Smooth muscle cell (in vitro differentiated cells): ENCODE measurements around the gene CSTB. TPM values are rescaled to one million over a fixed set of nuclear protein-coding genes. Genes with fewer than 3 reads are reported as not detected.

Source experiments
- DNase-seq: peaks from one replicate; lab custom pipeline; 2025; ENCODE audit not compliant: unreplicated experiment; lab: John Stamatoyannopoulos, UW
- H2AFZ ChIP-seq: fragments of 200-600 bp; sonication (generic); 2 replicates; pipeline ENCODE4 v1.6.0; 2016; ENCODE audit warnings: antibody characterized with exemption, low read depth, mild to moderate bottlenecking
- H3F3A ChIP-seq: fragments of 200-600 bp; sonication (generic); 2 replicates; pipeline ENCODE4 v1.6.0; 2017; ENCODE audit warnings: antibody characterized with exemption, low read depth
- H3K27ac ChIP-seq: fragments of 200-600 bp; sonication (generic); 2 replicates; pipeline ENCODE4 v1.5.1; 2016; ENCODE audit warnings: low read depth, mild to moderate bottlenecking
- H3K27me3 ChIP-seq: fragments of 200-600 bp; sonication (generic); 2 replicates; pipeline ENCODE4 v1.6.1; 2016; ENCODE audit warnings: low read depth, mild to moderate bottlenecking
- H3K36me3 ChIP-seq: fragments of 200-600 bp; sonication (generic); 2 replicates; pipeline ENCODE4 v1.5.1; 2016; ENCODE audit warnings: low read depth
- H3K4me1 ChIP-seq: fragments of 200-600 bp; sonication (generic); 2 replicates; pipeline ENCODE4 v1.5.1; 2016; ENCODE audit warnings: low read depth
- H3K4me2 ChIP-seq: fragments of 200-600 bp; sonication (generic); 2 replicates; pipeline ENCODE4 v1.6.0; 2016; ENCODE audit warnings: mild to moderate bottlenecking
- H3K4me3 ChIP-seq: fragments of 200-600 bp; sonication (generic); 2 replicates; pipeline ENCODE4 v1.5.1; 2016; ENCODE audit warnings: mild to moderate bottlenecking
- H3K79me2 ChIP-seq: fragments of 200-600 bp; sonication (generic); 2 replicates; pipeline ENCODE4 v1.6.0; 2016; ENCODE audit warnings: low read depth, mild to moderate bottlenecking
- H3K9ac ChIP-seq: fragments of 200-600 bp; sonication (generic); 2 replicates; pipeline ENCODE4 v1.6.0; 2016; ENCODE audit warnings: low read depth
- H3K9me3 ChIP-seq: fragments of 200-600 bp; sonication (generic); replicated peaks from 2 replicates; pipeline ENCODE4 v1.5.1; 2016; ENCODE audit warnings: low read depth
- H4K20me1 ChIP-seq: fragments of 200-600 bp; sonication (generic); 2 replicates; pipeline ENCODE4 v1.6.0; 2016; ENCODE audit warnings: low read depth
- CTCF ChIP-seq: fragments of 200-600 bp; sonication (generic); IDR thresholded peaks from 2 replicates; pipeline ENCODE4 v1.5.1; 2017; ENCODE audit warnings: borderline replicate concordance, mild to moderate bottlenecking, antibody characterized with exemption; ENCODE audit not compliant: insufficient read depth, poor library complexity, severe bottlenecking
- WGBS: methylation state at CpG from one replicate; pipeline ENCODE4 v1.1.7; 2016; ENCODE audit warnings: low lambda C conversion rate; 5-methylcytosine and 5-hydroxymethylcytosine counted together
- polyA plus RNA-seq: library from polyadenylated mRNA; unstranded; fragments of >200 nt; fragmentation: Nextera tagmentation; extraction: Ambion mirVana; gene quantifications from 2 replicates; pipeline ENCODE4 v1.2.1, GENCODE V29; 2016
- total RNA-seq: library from RNA; depleted of rRNA; stranded (reverse); fragments of >200 nt; gene quantifications from 2 replicates; pipeline ENCODE4 v1.2.3, GENCODE V29; 2014

Gene CSTB
- total and polyA plus RNA-seq, 2 experiments from 2014 or later: 29.9 to 74.0 TPM

GRCh38 chr21:43792406-43792805, 16.3 kb upstream of the CSTB start:
- Histone ChIP-seq H3K36me3 (no peaks in the 10 kb centered on the region), H3K9me3 (no peaks in the 10 kb centered on the region), H3K27me3 (no peaks in the 10 kb centered on the region), H2AFZ (no peak overlapping the region), H3F3A (no peaks in the 10 kb centered on the region), H3K4me2 (no peak overlapping the region), H3K27ac (no peak overlapping the region), H4K20me1 (peaks cover 8% of the 10 kb centered on the region), H3K79me2 (peaks cover 36% of the 10 kb centered on the region), H3K4me1 (peaks cover 10% of the 10 kb centered on the region), H3K4me3 (no peak overlapping the region), H3K9ac (no peak overlapping the region)
- no peak for TF ChIP-seq CTCF
- 92% methylated on average over 8 of the region's 8 CpGs for WGBS
- no peak for DNase-seq

GRCh38 chr21:43790010-43790524, 14.0 kb upstream of the CSTB start:
- H3K9me3 ChIP-seq: no peaks in the 10 kb centered on the region
- peak overlapping the region; percentile 6 for H3K27ac ChIP-seq
- H3K4me3 ChIP-seq: peak overlapping the region; percentile 70
- H3F3A ChIP-seq: no peaks in the 10 kb centered on the region
- WGBS: 29% methylated on average over 13 of the region's 13 CpGs
- no peak for TF ChIP-seq CTCF
- H3K4me2 ChIP-seq: peak overlapping the region; percentile 88
- H2AFZ ChIP-seq: peak overlapping the region; percentile 57
- H3K4me1 ChIP-seq: peaks cover 10% of the 10 kb centered on the region
- no peaks in the 10 kb centered on the region for H4K20me1 ChIP-seq
- peaks cover 36% of the 10 kb centered on the region for H3K79me2 ChIP-seq
- no peak for DNase-seq
- H3K9ac ChIP-seq: peak overlapping the region; percentile 63
- H3K36me3 ChIP-seq: no peaks in the 10 kb centered on the region
- H3K27me3 ChIP-seq: no peaks in the 10 kb centered on the region

- H3K4me1 ChIP-seq: peaks cover 10% of the 10 kb centered on the region
- no peaks in the 10 kb centered on the region for H3K27me3 ChIP-seq
- peak within 1 kb of the TSS; percentile 57 for H2AFZ ChIP-seq
- 2% methylated on average over 53 of the region's 83 CpGs for WGBS
- no peaks in the 10 kb centered on the region for H3K36me3 ChIP-seq
- peak within 1 kb of the TSS; percentile 74 for H3K27ac ChIP-seq
- no peaks in the 10 kb centered on the region for H3K9me3 ChIP-seq
- peak within 1 kb of the TSS; percentile 63 for H3K9ac ChIP-seq
- peak; percentile 94 for TF ChIP-seq CTCF
- peak; percentile 87 for DNase-seq
- no peaks in the 10 kb centered on the region for H3F3A ChIP-seq
- H3K4me2 ChIP-seq: peak within 1 kb of the TSS; percentile 88
- H3K79me2 ChIP-seq: peaks cover 36% of the 10 kb centered on the region
- H3K4me3 ChIP-seq: peak within 1 kb of the TSS; percentile 70
- no peaks in the 10 kb centered on the region for H4K20me1 ChIP-seq
These were observed 13.3 kb upstream of the CSTB start, which contains the start of gene RRP1 for GRCh38 chr21:43789276-43790009. Gene RRP1 (plus strand): TSS chr21:43789577. CDS start chr21:43789630, 53 bp downstream.
